GM12801 (cell line): Measurements from ENCODE around the gene CNOT6L.

ENCODE experiments used
- TF ChIP-seq, protein P1 (sequence below): IDR thresholded peaks from one replicate; pipeline ENCODE4 v1.5.1; 2011; ENCODE audit warnings: control low read depth; ENCODE audit not compliant: insufficient read length; ENCODE audit errors: extremely low read depth

Gene CNOT6L

DNA sequence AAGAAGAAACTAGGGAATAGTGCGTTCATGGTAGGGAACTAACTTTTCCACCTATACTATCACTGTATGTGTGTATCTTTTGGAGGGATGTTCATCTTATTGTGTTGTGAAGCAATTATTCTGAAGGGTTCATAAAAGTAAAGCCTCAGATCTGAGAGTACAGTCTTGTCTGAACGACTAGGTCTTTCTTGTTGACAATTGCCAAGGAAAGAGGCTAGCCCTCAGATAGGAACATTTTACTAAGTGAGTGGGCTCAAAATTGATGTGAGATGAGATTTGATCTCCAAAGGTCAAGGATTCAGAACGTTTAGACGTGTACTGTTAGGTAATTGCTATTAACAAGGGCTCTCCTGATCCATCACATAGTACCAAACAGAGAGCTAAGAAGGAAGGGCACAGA is 15.2 kb upstream of the CNOT6L start:
- TF ChIP-seq, protein P1, sequence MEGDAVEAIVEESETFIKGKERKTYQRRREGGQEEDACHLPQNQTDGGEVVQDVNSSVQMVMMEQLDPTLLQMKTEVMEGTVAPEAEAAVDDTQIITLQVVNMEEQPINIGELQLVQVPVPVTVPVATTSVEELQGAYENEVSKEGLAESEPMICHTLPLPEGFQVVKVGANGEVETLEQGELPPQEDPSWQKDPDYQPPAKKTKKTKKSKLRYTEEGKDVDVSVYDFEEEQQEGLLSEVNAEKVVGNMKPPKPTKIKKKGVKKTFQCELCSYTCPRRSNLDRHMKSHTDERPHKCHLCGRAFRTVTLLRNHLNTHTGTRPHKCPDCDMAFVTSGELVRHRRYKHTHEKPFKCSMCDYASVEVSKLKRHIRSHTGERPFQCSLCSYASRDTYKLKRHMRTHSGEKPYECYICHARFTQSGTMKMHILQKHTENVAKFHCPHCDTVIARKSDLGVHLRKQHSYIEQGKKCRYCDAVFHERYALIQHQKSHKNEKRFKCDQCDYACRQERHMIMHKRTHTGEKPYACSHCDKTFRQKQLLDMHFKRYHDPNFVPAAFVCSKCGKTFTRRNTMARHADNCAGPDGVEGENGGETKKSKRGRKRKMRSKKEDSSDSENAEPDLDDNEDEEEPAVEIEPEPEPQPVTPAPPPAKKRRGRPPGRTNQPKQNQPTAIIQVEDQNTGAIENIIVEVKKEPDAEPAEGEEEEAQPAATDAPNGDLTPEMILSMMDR = no peak

DNA sequence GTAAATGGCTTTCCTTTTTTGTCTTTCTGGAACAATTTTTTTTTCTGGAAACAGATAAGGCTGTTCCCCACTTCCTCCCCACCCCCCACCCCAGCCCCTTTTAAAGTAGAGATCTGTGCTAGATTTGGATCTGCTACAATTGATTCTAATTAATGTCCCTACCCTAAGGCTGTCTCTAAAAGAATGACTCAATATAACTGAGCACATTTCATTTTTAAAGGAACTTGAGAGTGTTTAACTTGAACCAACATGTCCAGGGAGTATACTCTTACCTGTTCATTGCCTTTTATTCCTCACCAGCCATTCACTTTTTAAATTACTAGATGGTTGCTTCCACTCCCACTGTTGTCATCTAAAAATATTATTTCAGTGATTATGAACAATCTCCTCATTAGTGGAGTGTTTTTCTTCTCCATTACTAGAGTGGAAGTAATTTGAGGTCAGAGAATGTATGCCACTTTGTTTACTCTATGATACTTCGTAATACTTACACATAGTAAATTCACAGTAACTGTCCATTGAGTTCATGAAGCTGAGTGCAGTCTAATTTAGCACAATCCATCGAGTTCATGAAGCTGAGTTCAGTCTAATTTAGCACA is 14.1 kb upstream of the CNOT6L start:
- TF ChIP-seq, protein P1 = no peak

DNA sequence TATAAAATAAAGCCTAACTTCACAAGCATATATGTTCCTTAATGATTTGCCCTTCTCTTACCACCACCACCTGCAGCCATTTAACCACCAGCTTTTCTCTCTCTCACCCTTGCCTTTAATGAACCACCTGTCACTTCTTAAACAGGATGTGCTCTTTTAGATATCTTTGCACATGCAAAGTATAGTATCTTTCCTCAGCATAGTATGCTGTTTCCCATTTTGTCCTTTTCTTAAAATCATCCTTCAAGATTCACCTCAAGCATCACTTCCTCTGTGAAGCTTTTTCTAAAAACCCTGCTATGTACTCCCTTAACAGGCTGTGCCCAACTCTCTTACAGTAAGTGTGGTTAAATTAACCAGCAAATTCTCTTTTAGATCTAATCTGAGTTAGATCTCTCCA is 8.2 kb upstream of the CNOT6L start:
- TF ChIP-seq, protein P1 = no peak

DNA sequence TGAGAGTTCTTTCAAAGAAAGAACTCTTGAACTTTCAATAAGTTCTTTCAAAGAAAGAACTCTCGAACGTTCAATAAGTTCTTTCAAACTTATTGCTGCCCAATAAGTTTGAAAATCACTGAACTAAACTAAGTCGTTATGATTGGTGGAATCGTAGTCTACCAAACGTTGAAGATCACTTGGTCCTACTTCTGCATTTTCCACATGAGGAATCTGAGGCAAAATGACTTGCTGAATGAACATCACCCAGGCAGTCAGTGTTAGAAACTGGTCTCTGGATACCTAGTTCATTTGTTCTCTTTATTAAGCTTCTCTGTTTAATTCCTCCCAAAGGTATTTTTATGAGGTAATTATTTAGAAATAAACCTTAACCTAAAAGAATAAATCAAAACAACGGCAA is 7.1 kb upstream of the CNOT6L start:
- TF ChIP-seq, protein P1 = no peak

DNA sequence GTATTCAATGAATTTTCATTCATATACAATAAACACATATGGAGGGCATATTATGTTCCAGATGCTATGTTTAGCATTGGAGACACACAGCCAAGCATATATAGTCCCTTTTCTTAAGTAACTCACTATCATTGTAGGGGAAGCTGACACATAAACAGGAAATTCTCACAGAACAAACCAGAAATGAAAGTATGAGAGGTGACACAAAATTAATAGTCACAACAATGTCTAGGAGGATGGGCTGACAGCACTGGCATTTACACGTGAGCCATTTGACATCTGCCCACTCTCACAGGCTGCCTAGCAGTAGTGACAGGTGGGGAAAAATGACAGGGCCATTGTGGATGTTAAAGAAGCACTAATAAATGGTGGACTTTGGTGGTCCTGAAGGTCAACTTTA is 2.6 kb upstream of the CNOT6L start:
- TF ChIP-seq, protein P1 = no peak

DNA sequence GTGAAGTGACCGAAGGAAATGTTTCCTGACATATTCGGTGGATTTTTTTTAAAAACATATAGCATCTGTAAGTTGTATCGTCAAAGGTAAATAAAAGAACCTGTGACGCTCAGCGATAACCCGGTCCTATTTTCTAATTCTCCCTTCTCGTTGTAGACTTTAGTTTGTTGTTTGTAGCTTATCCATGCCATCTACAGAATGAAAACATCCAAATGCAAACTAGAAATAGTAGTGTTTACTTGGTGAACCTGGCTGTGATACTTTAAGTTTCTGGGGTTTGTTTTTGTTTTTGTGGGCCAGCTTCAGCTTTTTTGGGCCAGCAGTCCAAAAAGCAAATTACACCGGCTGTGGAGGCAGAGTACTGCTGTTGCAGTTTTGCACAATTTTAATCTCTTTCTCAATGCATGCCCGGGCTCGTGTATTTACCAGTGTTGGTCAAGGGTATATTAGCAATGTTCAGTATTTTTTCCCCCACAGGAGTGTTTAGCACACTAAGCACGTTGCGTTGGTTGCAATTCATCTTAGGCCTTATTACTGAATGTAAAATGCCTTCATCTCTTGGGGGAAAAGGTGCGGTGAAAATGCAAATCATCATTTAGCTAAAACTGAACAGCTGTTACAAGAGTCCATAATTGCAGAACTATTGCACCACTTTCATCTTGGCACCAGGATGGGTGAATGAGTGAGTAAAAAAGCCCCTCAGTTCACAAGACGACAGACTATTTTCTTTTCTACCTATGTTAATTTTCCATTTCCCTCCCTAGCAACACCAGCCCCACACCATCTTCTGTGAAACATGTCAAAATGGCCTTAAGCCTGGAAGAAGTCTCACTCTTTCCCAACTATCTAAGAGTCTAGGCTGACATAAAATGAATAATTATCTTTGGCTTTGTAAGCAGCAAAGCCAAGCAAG is 1.7 kb upstream of the CNOT6L start:
- TF ChIP-seq, protein P1 = no peak

DNA sequence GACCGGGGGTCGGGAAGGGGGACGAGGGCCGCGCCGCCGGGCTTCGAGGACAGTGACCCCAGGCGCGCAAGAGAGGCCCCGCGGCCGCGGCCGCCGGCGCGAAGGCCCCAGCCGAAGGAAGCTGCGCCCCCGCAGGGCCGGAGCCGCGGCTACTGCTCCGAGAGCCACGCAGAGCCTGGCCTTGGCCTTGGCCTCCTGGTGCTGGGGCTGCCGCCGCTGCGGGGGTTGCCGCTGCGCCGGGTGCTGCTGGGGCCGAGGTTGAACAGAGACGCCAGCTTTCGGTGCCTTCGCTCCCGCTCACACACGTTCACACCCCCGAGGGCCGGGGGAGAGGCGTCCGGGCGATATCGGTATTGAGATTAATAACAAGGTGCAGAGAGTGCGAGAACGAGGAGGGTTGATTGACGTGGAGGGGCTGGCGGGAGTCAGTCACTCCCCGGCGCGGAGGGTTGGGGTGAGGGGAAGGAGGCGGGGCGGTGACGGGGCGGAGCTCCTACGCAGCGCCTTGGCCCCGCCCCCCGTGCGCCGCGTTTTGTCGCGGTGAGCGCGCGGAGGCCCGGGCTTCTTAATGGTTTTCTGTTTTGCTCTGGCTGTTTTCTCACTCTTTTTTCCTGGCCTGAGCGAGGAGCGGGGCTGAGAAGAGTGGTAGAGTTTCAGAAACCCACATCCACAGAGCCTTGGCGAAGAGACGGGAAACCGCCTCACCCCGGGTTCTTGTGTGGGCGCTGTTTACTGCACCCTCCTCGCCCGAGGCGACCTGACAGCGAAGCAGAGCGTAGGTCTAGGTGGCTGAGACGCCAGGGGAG is 878 bp upstream of the CNOT6L start:
- TF ChIP-seq, protein P1 = no peak
